ENCODE results near the gene FYN. TPM values are rescaled to one million over a fixed set of nuclear protein-coding genes. Genes with fewer than 3 reads are reported as not detected.

The FYN gene
- total and polyA plus RNA-seq, 2 of the 4 experiments (the other 2 are of a cell fraction), result 30.8 to 36.4 TPM

- whole genome bisulfite sequencing, 2 experiments (ENCODE audit: extremely low coverage in 2 of 2, insufficient read length in 1 of 2), result 100% methylated on average over 1 of the region's 2 CpGs; no CpG with 5 or more reads in 1 of the 2 experiments
- no peak overlapping the region for H3K4ac ChIP-seq (ENCODE audit: low read depth, low read length)
- peaks cover 8% of the 10 kb centered on the region for H3K9me1 ChIP-seq (ENCODE audit: insufficient read depth, low read length)
- no peaks in the 10 kb centered on the region; the same call in 1 of the 2 replicates for H4K20me1 ChIP-seq (ENCODE audit: insufficient read depth, low read length)
- H3K27me3 ChIP-seq (ENCODE audit: control insufficient read depth, insufficient read depth, low read length), result no peaks in the 10 kb centered on the region
- no peak overlapping the region for H2BK15ac ChIP-seq (ENCODE audit: low read depth, low read length)
- POLR2A ChIA-PET (ENCODE audit: unreplicated experiment), result no interaction called here
- in situ Hi-C loops (cut with MboI; ENCODE audit: low sequenced_read_pairs), result no loop called here
- H2AK5ac ChIP-seq (ENCODE audit: low read depth, low read length), result no peak overlapping the region
- no peak overlapping the region for H3K56ac ChIP-seq (ENCODE audit: extremely low read depth, insufficient read depth, low read length)
- H2AFZ ChIP-seq (replicated peaks; ENCODE audit: low read length, poor library complexity), result no peak overlapping the region
- no TSS peak for BruUV-seq (replicated peaks)
- intact Hi-C loops (cut with micrococcal nuclease), result no loop called here
- H3K23ac ChIP-seq (ENCODE audit: low read depth, low read length), result no peak overlapping the region
- dilution Hi-C loops (cut with HindIII; ENCODE audit: low sequenced_read_pairs, unreplicated experiment), result no loop called here
- no peaks in the 10 kb centered on the region for H3K9me3 ChIP-seq (ENCODE audit: control insufficient read depth, insufficient read depth, low read length)
- no peak overlapping the region for H4K8ac ChIP-seq (ENCODE audit: low read depth in 2 of 2, low read length in 2 of 2)
- H3K9ac ChIP-seq (ENCODE audit: low read depth, low read length), result no peak overlapping the region
- ATAC-seq (ENCODE audit: low read depth) (no peak), DNase-seq (no peak)
- no peak overlapping the region for H2BK120ac ChIP-seq (ENCODE audit: low read depth, low read length)
- H2AK9ac ChIP-seq (replicated peaks; ENCODE audit: low read depth, low read length, poor library complexity), result no peak overlapping the region
- H3K36me3 ChIP-seq (ENCODE audit: control insufficient read depth, insufficient read depth, low read length), result no peaks in the 10 kb centered on the region; the same call in 1 of the 2 replicates
- TF ChIP-seq RAD21 (IDR thresholded peaks at IDR 0.05; ENCODE audit: low read length), result no peak
- TF ChIP-seq USF2 (IDR thresholded peaks at IDR 0.05; ENCODE audit: low read depth, low read length), result no peak
- TF ChIP-seq ELK1 (IDR thresholded peaks at IDR 0.05; ENCODE audit: borderline replicate concordance, low read depth, low read length), result no peak
- TF ChIP-seq CEBPB (IDR thresholded peaks at IDR 0.05; ENCODE audit: low read depth, low read length), result no peak
- no peak for TF ChIP-seq BHLHE40 (IDR thresholded peaks at IDR 0.05; ENCODE audit: low read depth, low read length)
- TF ChIP-seq SMC3 (IDR thresholded peaks at IDR 0.05; ENCODE audit: low read depth, low read length), result no peak
- no peak for TF ChIP-seq FOS (IDR thresholded peaks at IDR 0.05; ENCODE audit: low read depth, low read length)
- no peak for TF ChIP-seq POLR2A (IDR thresholded peaks at IDR 0.05; ENCODE audit: low read depth, low read length)
- no peak for TF ChIP-seq MAFK (IDR thresholded peaks at IDR 0.05; ENCODE audit: low read depth, low read length)
- no peak for TF ChIP-seq MAZ (IDR thresholded peaks at IDR 0.05; ENCODE audit: borderline replicate concordance, low read depth, low read length)
- H3K4me1 ChIP-seq (ENCODE audit: control insufficient read depth, insufficient read depth, low read length), result peaks cover 4% of the 10 kb centered on the region
- H3K27ac ChIP-seq (ENCODE audit: insufficient read depth, low read length), result no peak overlapping the region
- H3K4me3 ChIP-seq (ENCODE audit: insufficient read depth, low read depth, low read length), result no peak overlapping the region
- H2BK20ac ChIP-seq (ENCODE audit: low read depth, low read length), result no peak overlapping the region
- H3K18ac ChIP-seq (ENCODE audit: low read depth, low read length), result no peak overlapping the region
- H3K4me2 ChIP-seq (ENCODE audit: low read depth, low read length), result no peak overlapping the region
- H4K91ac ChIP-seq (ENCODE audit: insufficient read depth, low read depth, low read length), result no peak overlapping the region
- no peak overlapping the region for H2BK5ac ChIP-seq (ENCODE audit: low read depth, low read length, poor library complexity, severe bottlenecking)
- H4K5ac ChIP-seq (ENCODE audit: low read depth, low read length), result no peak overlapping the region
- H3K14ac ChIP-seq (replicated peaks; ENCODE audit: low read depth, low read length), result no peak overlapping the region
- H3K79me1 ChIP-seq (ENCODE audit: low read depth in 1 of 2, low read length in 2 of 2), result peaks cover 10 to 22% of the 10 kb centered on the region in 2 experiments; a peak in 2 of 4 replicates
- CTCF ChIA-PET, result no interaction called here
Measured at GRCh38 chr6:111779660-111780059, 93.6 kb downstream of the FYN start.

Data from IMR-90 (cell line).